Stimulated activated CD4-positive, alpha-beta T cell treated with anti-CD3 and anti-CD28 coated beads, TNF-alpha, amount 100 ng/mL, for 4 hours (primary cell): ENCODE measurements around the gene ZP3.
"Not testable (repeated sequence)": the region's sequence is repeated elsewhere in the genome, so short reads cannot be mapped to it uniquely, and the experiment has no call there.

ENCODE experiments used
- DNase-seq, 3 experiments: peaks; one replicate each; pipeline ENCODE4 v3.0.0-alpha.2; 2020; ENCODE audit warnings: low read depth in 3 of 3

The ZP3 gene

GRCh38 chr7:76485822-76486610, 61.3 kb downstream of the ZP3 start:
- not testable (repeated sequence) for DNase-seq

- peak in 1 of 3 experiments; percentile 15 for DNase-seq
These were observed 61.9 kb downstream of the ZP3 start for GRCh38 chr7:76486618-76487017.

- DNase-seq: not testable (repeated sequence)
These were observed 63.2 kb downstream of the ZP3 start for GRCh38 chr7:76487969-76488368.
